AG10803 (cell line): ENCODE results near the gene RBMS3.

Experiments
- DNase-seq: peaks from one replicate; pipeline ENCODE4 v3.0.0; 2010; ENCODE audit warnings: low read depth
- H3K4me3 ChIP-seq: 2 replicates; pipeline ENCODE4 v1.5.1; 2011; ENCODE audit warnings: mild to moderate bottlenecking, low read length, control low read depth
- CTCF ChIP-seq: conservative IDR thresholded peaks from 2 replicates; pipeline ENCODE4 v1.5.1; 2011; ENCODE audit warnings: mild to moderate bottlenecking, low read length, control low read depth, inconsistent platforms

The RBMS3 gene

DNA sequence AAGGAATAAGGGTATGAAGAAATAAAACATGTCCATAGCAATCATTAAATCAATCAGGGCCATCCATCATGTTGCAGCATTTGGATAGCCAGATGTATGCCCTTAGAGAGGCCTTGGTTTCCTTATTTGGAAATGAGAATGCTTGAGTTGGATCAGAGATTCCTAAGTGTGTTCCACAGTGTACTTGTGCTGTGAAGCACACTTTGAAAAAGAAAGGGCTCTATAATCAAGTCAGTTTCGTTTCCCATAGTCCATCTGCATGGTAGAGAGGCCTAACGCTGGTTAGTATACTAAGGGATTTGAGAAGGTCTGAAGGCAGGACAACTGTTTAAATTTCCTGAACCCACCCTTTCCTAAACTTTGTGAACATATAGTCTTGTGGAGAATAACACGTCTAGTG is 30.9 kb downstream of the RBMS3 start:
- no peak for TF ChIP-seq CTCF
- no peak overlapping the region for H3K4me3 ChIP-seq
- no peak for DNase-seq

GRCh38 chr3:29312395-29312794 is 31.5 kb downstream of the RBMS3 start:
- no peak for DNase-seq
- no peak overlapping the region for H3K4me3 ChIP-seq
- TF ChIP-seq CTCF: no peak

DNA sequence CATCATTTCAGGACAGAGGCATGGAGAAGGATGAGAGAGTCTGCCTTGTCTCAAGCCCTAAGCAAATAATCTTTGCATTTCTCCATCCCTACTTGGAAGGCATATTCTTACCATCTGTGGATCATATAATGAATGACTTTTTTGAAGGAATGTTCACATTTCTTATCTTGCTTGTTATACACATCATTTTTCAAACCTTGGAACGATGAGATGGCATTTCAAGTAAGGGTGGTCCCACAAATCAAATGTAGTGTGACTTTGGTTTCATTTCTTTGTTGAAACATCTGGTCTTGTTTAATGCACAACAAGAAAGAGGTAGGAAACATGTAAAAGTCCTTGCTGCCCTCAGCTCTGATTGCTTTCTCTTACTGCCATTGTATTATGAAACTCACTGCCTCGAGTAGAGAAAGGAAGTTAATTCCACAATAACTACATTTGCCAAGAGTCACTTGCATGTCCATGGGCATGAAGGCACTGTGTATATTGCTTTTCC is 32.1 kb downstream of the RBMS3 start:
- no peak for TF ChIP-seq CTCF
- peak; percentile 94 for DNase-seq
- H3K4me3 ChIP-seq: no peak overlapping the region

- no peak for DNase-seq
- no peak for TF ChIP-seq CTCF
- H3K4me3 ChIP-seq: no peak overlapping the region
Observed at GRCh38 chr3:29313981-29314726, 33.3 kb downstream of the RBMS3 start.

- TF ChIP-seq CTCF: no peak
- H3K4me3 ChIP-seq: no peak overlapping the region
- peak; percentile 60 for DNase-seq
Observed at GRCh38 chr3:29314727-29315088, 33.8 kb downstream of the RBMS3 start.

- H3K4me3 ChIP-seq: no peak overlapping the region
- no peak for DNase-seq
- TF ChIP-seq CTCF: no peak
Observed at GRCh38 chr3:29317659-29318173, 36.8 kb downstream of the RBMS3 start.

DNA sequence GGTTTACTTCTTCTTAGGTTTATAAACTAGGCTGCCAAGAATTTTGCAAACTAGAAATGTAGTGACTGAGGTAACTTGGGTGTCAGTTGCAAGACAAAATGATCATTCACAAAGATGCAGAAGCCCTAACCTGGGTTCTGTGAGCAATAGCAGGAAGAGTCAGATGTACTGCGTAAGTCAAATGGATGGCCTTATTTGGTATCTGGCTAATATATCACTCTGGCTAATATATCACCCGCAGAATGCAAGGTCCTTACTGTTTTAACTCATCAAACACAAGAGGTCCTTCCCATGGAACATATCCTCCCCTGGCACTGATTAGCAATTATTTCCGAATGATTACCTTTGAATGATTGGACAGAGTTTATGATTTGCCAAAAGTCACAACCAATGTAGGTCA is 37.4 kb downstream of the RBMS3 start:
- TF ChIP-seq CTCF: no peak
- H3K4me3 ChIP-seq: no peak overlapping the region
- no peak for DNase-seq
